ENCODE measurements around the gene TACC2.

TACC2 gene

GRCh38 chr10:122296363-122297120 lies 307.6 kb downstream of the TACC2 start:
- TF ChIP-seq CTCF (IDR thresholded peaks at IDR 0.05; ENCODE audit: insufficient read depth, low read length, poor library complexity, severe bottlenecking), result no peak
- no peak for DNase-seq (ENCODE audit: extremely low read depth, insufficient read length)
- H3K27me3 ChIP-seq (replicated peaks; ENCODE audit: control insufficient read depth, insufficient read depth, low read length), result peaks cover 2% of the 10 kb centered on the region
- H3K4me3 ChIP-seq (replicated peaks; ENCODE audit: low read depth, low read length), result no peak overlapping the region
- no peaks in the 10 kb centered on the region for H3K36me3 ChIP-seq (ENCODE audit: control insufficient read depth, insufficient read depth, low read length)

DNA sequence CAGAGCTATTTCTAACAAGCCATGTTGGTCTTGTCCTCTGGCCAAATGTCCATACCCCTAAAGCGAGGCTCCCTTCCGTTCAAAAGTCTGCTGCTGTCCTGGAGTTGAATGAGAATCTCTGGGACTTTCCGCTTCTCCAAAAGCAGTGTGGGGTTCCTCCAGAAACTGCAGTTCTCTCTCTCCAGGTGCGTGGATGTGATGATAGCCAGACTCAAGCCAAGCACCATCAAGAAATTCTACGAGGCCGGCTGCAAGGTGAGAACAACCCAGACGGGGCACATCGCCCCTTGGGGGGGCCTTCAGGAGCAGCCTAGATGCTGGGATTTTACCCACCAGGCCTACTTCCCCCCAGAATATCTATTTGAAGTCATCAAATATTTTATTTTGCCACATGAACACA lies 308.6 kb downstream of the TACC2 start:
- Histone ChIP-seq H3K36me3 (ENCODE audit: control insufficient read depth, insufficient read depth, low read length) (no peaks in the 10 kb centered on the region), H3K27me3 (replicated peaks; ENCODE audit: control insufficient read depth, insufficient read depth, low read length) (peaks cover 2% of the 10 kb centered on the region), H3K4me3 (replicated peaks; ENCODE audit: low read depth, low read length) (no peak overlapping the region)
- DNase-seq (ENCODE audit: extremely low read depth, insufficient read length), result no peak
- TF ChIP-seq CTCF (IDR thresholded peaks at IDR 0.05; ENCODE audit: insufficient read depth, low read length, poor library complexity, severe bottlenecking), result no peak

GRCh38 chr10:122298206-122298597 lies 309.2 kb downstream of the TACC2 start:
- Histone ChIP-seq H3K4me3 (replicated peaks; ENCODE audit: low read depth, low read length) (no peak overlapping the region), H3K36me3 (ENCODE audit: control insufficient read depth, insufficient read depth, low read length) (no peaks in the 10 kb centered on the region), H3K27me3 (replicated peaks; ENCODE audit: control insufficient read depth, insufficient read depth, low read length) (peaks cover 2% of the 10 kb centered on the region)
- no peak for DNase-seq (ENCODE audit: extremely low read depth, insufficient read length)
- no peak for TF ChIP-seq CTCF (IDR thresholded peaks at IDR 0.05; ENCODE audit: insufficient read depth, low read length, poor library complexity, severe bottlenecking)

GRCh38 chr10:122298598-122299301 lies 309.8 kb downstream of the TACC2 start:
- no peaks in the 10 kb centered on the region for H3K36me3 ChIP-seq (ENCODE audit: control insufficient read depth, insufficient read depth, low read length)
- TF ChIP-seq CTCF (IDR thresholded peaks at IDR 0.05; ENCODE audit: insufficient read depth, low read length, poor library complexity, severe bottlenecking), result peak; percentile 85
- no peaks in the 10 kb centered on the region; the same call in none of the 2 replicates for H3K27me3 ChIP-seq (replicated peaks; ENCODE audit: control insufficient read depth, insufficient read depth, low read length)
- H3K4me3 ChIP-seq (replicated peaks; ENCODE audit: low read depth, low read length), result no peak overlapping the region
- DNase-seq (ENCODE audit: extremely low read depth, insufficient read length), result peak; percentile 13

GRCh38 chr10:122299423-122300075 lies 310.6 kb downstream of the TACC2 start:
- Histone ChIP-seq H3K4me3 (replicated peaks; ENCODE audit: low read depth, low read length) (no peak overlapping the region), H3K27me3 (replicated peaks; ENCODE audit: control insufficient read depth, insufficient read depth, low read length) (no peaks in the 10 kb centered on the region; the same call in none of the 2 replicates), H3K36me3 (ENCODE audit: control insufficient read depth, insufficient read depth, low read length) (no peaks in the 10 kb centered on the region)
- no peak for TF ChIP-seq CTCF (IDR thresholded peaks at IDR 0.05; ENCODE audit: insufficient read depth, low read length, poor library complexity, severe bottlenecking)
- DNase-seq (ENCODE audit: extremely low read depth, insufficient read length), result no peak
